CD8-positive, alpha-beta memory T cell (primary cell): ENCODE results near the gene LRRC34. TPM values are rescaled to one million over a fixed set of nuclear protein-coding genes. Genes with fewer than 3 reads are reported as not detected.

Experiments used
- CTCF ChIA-PET: fragments of 350-600 bp; sonication (Branson Sonifier 250); formaldehyde crosslinking; loops from one replicate; lab custom pipeline; 2021; ENCODE audit warnings: antibody characterized with exemption; lab: Charles Lee
- POLR2A ChIA-PET: fragments of 350-600 bp; sonication (Branson Sonifier 250); formaldehyde crosslinking; loops from one replicate; lab custom pipeline; 2021; ENCODE audit warnings: antibody characterized with exemption; lab: Charles Lee
- DNase-seq, 5 donors: peaks; one replicate each; pipeline versions ENCODE4 v3.0.0 to v3.0.0-alpha.2; 2020 to 2022; ENCODE audit warnings: mixed read lengths in 1 of 5
- H3K27ac ChIP-seq: one replicate; pipeline ENCODE4 v1.7.0; 2013; ENCODE audit warnings: low read depth, mild to moderate bottlenecking, low read length, moderate library complexity
- H3K27me3 ChIP-seq: 2 replicates; pipeline ENCODE4 v1.7.0; 2013; ENCODE audit warnings: low read length, mild to moderate bottlenecking; ENCODE audit not compliant: insufficient read depth, poor library complexity, severe bottlenecking
- H3K36me3 ChIP-seq: 2 replicates; pipeline ENCODE4 v1.7.0; 2013; ENCODE audit warnings: mild to moderate bottlenecking, low read length, moderate library complexity; ENCODE audit not compliant: insufficient read depth
- H3K4me1 ChIP-seq: 2 replicates; pipeline ENCODE4 v1.7.0; 2013; ENCODE audit warnings: mild to moderate bottlenecking, low read length, moderate library complexity; ENCODE audit not compliant: insufficient read depth
- H3K4me3 ChIP-seq: 2 replicates; pipeline ENCODE4 v1.7.0; 2013; ENCODE audit warnings: mild to moderate bottlenecking, low read length
- H3K9me3 ChIP-seq: 2 replicates; pipeline ENCODE4 v1.7.0; 2013; ENCODE audit warnings: mild to moderate bottlenecking, low read length
- H3K27ac Mint-ChIP-seq, 8 donors: one replicate each; pipeline ENCODE4 v1.8.0; 2020 to 2021; ENCODE audit warnings: mixed read lengths in 8 of 8, mild to moderate bottlenecking in 6 of 8, inconsistent platforms in 3 of 8, moderate library complexity in 3 of 8
- H3K27me3 Mint-ChIP-seq, 2 donors: one replicate each; pipeline ENCODE4 v1.8.0; 2020 to 2021; ENCODE audit warnings: mixed read lengths in 2 of 2, mild to moderate bottlenecking in 1 of 2, moderate library complexity in 1 of 2
- H3K36me3 Mint-ChIP-seq, 3 donors: one replicate each; pipeline ENCODE4 v1.8.0; 2020 to 2021; ENCODE audit warnings: mixed read lengths in 3 of 3, inconsistent platforms in 1 of 3, mild to moderate bottlenecking in 1 of 3
- H3K4me1 Mint-ChIP-seq, 3 donors: one replicate each; pipeline ENCODE4 v1.8.0; 2020 to 2021; ENCODE audit warnings: mixed read lengths in 3 of 3, inconsistent platforms in 1 of 3, mild to moderate bottlenecking in 1 of 3
- H3K4me3 Mint-ChIP-seq, 7 donors: one replicate each; pipeline ENCODE4 v1.8.0; 2020 to 2021; ENCODE audit warnings: mixed read lengths in 7 of 7, mild to moderate bottlenecking in 6 of 7, moderate library complexity in 4 of 7, inconsistent platforms in 2 of 7
- H3K9me3 Mint-ChIP-seq, 5 donors: one replicate each; pipeline ENCODE4 v1.8.0; 2020 to 2022; ENCODE audit warnings: mixed read lengths in 5 of 5, mild to moderate bottlenecking in 3 of 5, moderate library complexity in 2 of 5, inconsistent platforms in 1 of 5
- polyA plus RNA-seq: library from polyadenylated mRNA; unstranded; fragments of 300-500 nt; fragmentation: Illumina TruSeq; gene quantifications from one replicate; pipeline ENCODE4 v1.2.3, GENCODE V29; 2021
- total RNA-seq, 2 experiments: library from RNA; stranded (reverse); gene quantifications; one replicate each; pipeline ENCODE4 v1.2.3, GENCODE V29; 2021

Gene LRRC34
- total and polyA plus RNA-seq, 3 experiments from 2014 or later: 0.33 to 2.5 (median 2.4) TPM

- Mint-ChIP-seq H3K27me3 (peaks cover 1 to 10% of the 10 kb centered on the region in 2 donors), H3K36me3 (peaks cover under 1 to 11% (median 2%) of the 10 kb centered on the region in 3 donors), H3K27ac (peak overlapping the region; percentile 30 to 93 (median 79)), H3K4me1 (peaks cover 19 to 29% (median 26%) of the 10 kb centered on the region in 3 donors), H3K4me3 (peak overlapping the region; percentile 79 to 91 (median 87)), H3K9me3 (peaks cover 8 to 15% (median 11%) of the 10 kb centered on the region in 5 donors)
- Histone ChIP-seq H3K27me3 (no peaks in the 10 kb centered on the region), H3K9me3 (peaks cover 6% of the 10 kb centered on the region), H3K4me1 (peaks cover 17% of the 10 kb centered on the region), H3K27ac (no peak overlapping the region), H3K4me3 (peak overlapping the region; percentile 69), H3K36me3 (no peaks in the 10 kb centered on the region)
- DNase-seq: no peak
- ChIA-PET CTCF (interaction anchor here (0.9 to 1.5 kb wide), 3 partner anchors 9 to 44 kb away, joined by 3 to 4 read pairs (median 3); partner anchors contain the start of gene ACTRT3), POLR2A (interaction anchor here (1.1 kb wide), 1 partner anchor 154 kb away, joined by 3 read pairs; the partner anchor contains the start of gene SEC62)
These were observed 574 bp upstream of the LRRC34 start for GRCh38 chr3:169813278-169813677.

- Mint-ChIP-seq H3K36me3 (peaks cover 2 to 11% (median 2%) of the 10 kb centered on the region in 3 donors), H3K9me3 (peaks cover 8 to 15% (median 11%) of the 10 kb centered on the region in 5 donors), H3K4me1 (peaks cover 19 to 29% (median 26%) of the 10 kb centered on the region in 3 donors), H3K27ac (peak overlapping the region in 5 of 8 donors; percentile 25 to 86 (median 62)), H3K4me3 (peak overlapping the region; percentile 74 to 91 (median 85)), H3K27me3 (peaks cover 0 to 1% of the 10 kb centered on the region in 2 donors)
- Histone ChIP-seq H3K36me3 (no peaks in the 10 kb centered on the region), H3K4me3 (peak overlapping the region; percentile 69), H3K27ac (no peak overlapping the region), H3K4me1 (peaks cover 17% of the 10 kb centered on the region), H3K9me3 (peaks cover 6% of the 10 kb centered on the region), H3K27me3 (no peaks in the 10 kb centered on the region)
- peak in 1 of 5 donors; percentile 25 for DNase-seq
- POLR2A ChIA-PET: no interaction called here
- CTCF ChIA-PET: interaction anchor here (1.0 to 1.4 kb wide), 3 partner anchors 11 to 39 kb away, joined by 3 to 5 read pairs (median 4); partner anchors contain the start of gene MYNN
These were observed 923 bp downstream of the LRRC34 start for GRCh38 chr3:169811631-169812331.

GRCh38 chr3:169809230-169809795 lies 3.4 kb downstream of the LRRC34 start:
- peaks cover 0 to 2% (median 2%) of the 10 kb centered on the region in 3 donors for H3K36me3 Mint-ChIP-seq
- Histone ChIP-seq H3K4me3 (no peak overlapping the region), H3K36me3 (no peaks in the 10 kb centered on the region), H3K27me3 (no peaks in the 10 kb centered on the region), H3K4me1 (peaks cover 17% of the 10 kb centered on the region), H3K9me3 (no peaks in the 10 kb centered on the region), H3K27ac (no peak overlapping the region)
- ChIA-PET POLR2A (no interaction called here), CTCF (no interaction called here)
- peak overlapping the region in 1 of 8 donors; percentile 4 for H3K27ac Mint-ChIP-seq
- no peak for DNase-seq
- H3K27me3 Mint-ChIP-seq: peaks cover 0 to 1% of the 10 kb centered on the region in 2 donors
- H3K4me1 Mint-ChIP-seq: peaks cover 19 to 27% (median 25%) of the 10 kb centered on the region in 3 donors
- H3K4me3 Mint-ChIP-seq: no peak overlapping the region
- no peaks in the 10 kb centered on the region for H3K9me3 Mint-ChIP-seq

- Histone ChIP-seq H3K27ac (no peak overlapping the region), H3K36me3 (no peaks in the 10 kb centered on the region), H3K4me1 (no peaks in the 10 kb centered on the region), H3K9me3 (no peaks in the 10 kb centered on the region), H3K4me3 (no peak overlapping the region), H3K27me3 (no peaks in the 10 kb centered on the region)
- Mint-ChIP-seq H3K27me3 (no peaks in the 10 kb centered on the region), H3K27ac (no peak overlapping the region), H3K4me1 (no peaks in the 10 kb centered on the region), H3K4me3 (no peak overlapping the region), H3K9me3 (no peaks in the 10 kb centered on the region), H3K36me3 (peaks cover 0 to 4% (median 0%) of the 10 kb centered on the region in 3 donors)
- CTCF ChIA-PET: no interaction called here
- POLR2A ChIA-PET: no interaction called here
- DNase-seq: no peak
These were observed 8.0 kb downstream of the LRRC34 start for GRCh38 chr3:169804681-169805080.

GRCh38 chr3:169792359-169792758 lies 20.3 kb downstream of the LRRC34 start:
- no peaks in the 10 kb centered on the region for H3K36me3 ChIP-seq
- no peak for DNase-seq
- no peaks in the 10 kb centered on the region for H3K9me3 ChIP-seq
- no peaks in the 10 kb centered on the region for H3K27me3 ChIP-seq
- CTCF ChIA-PET: no interaction called here
- no peaks in the 10 kb centered on the region for H3K4me1 ChIP-seq
- Mint-ChIP-seq H3K4me1 (peaks cover 3 to 12% (median 7%) of the 10 kb centered on the region in 3 donors), H3K27ac (no peak overlapping the region), H3K36me3 (peaks cover 4 to 23% (median 16%) of the 10 kb centered on the region in 3 donors), H3K9me3 (no peaks in the 10 kb centered on the region), H3K27me3 (no peaks in the 10 kb centered on the region), H3K4me3 (no peak overlapping the region)
- no peak overlapping the region for H3K27ac ChIP-seq
- H3K4me3 ChIP-seq: no peak overlapping the region
- POLR2A ChIA-PET: no interaction called here

GRCh38 chr3:169790687-169791429 lies 21.8 kb downstream of the LRRC34 start:
- peaks cover 4 to 34% (median 26%) of the 10 kb centered on the region in 3 donors for H3K36me3 Mint-ChIP-seq
- H3K27me3 ChIP-seq: no peaks in the 10 kb centered on the region
- peaks cover 3 to 21% (median 13%) of the 10 kb centered on the region in 3 donors for H3K4me1 Mint-ChIP-seq
- CTCF ChIA-PET: no interaction called here
- H3K4me3 Mint-ChIP-seq: no peak overlapping the region
- H3K4me1 ChIP-seq: no peaks in the 10 kb centered on the region
- peaks cover 10% of the 10 kb centered on the region for H3K36me3 ChIP-seq
- H3K9me3 Mint-ChIP-seq: no peaks in the 10 kb centered on the region
- H3K9me3 ChIP-seq: no peaks in the 10 kb centered on the region
- H3K27ac Mint-ChIP-seq: peak overlapping the region in 3 of 8 donors; percentile 7 to 52 (median 12)
- H3K27ac ChIP-seq: no peak overlapping the region
- POLR2A ChIA-PET: no interaction called here
- H3K27me3 Mint-ChIP-seq: no peaks in the 10 kb centered on the region
- DNase-seq: no peak
- no peak overlapping the region for H3K4me3 ChIP-seq

GRCh38 chr3:169790219-169790618 lies 22.5 kb downstream of the LRRC34 start:
- H3K36me3 ChIP-seq: peaks cover 15% of the 10 kb centered on the region
- H3K27ac ChIP-seq: no peak overlapping the region
- no peaks in the 10 kb centered on the region for H3K4me1 ChIP-seq
- H3K27me3 Mint-ChIP-seq: no peaks in the 10 kb centered on the region
- H3K4me1 Mint-ChIP-seq: peaks cover 6 to 21% (median 13%) of the 10 kb centered on the region in 3 donors
- DNase-seq: no peak
- peaks cover 4 to 40% (median 30%) of the 10 kb centered on the region in 3 donors for H3K36me3 Mint-ChIP-seq
- no peaks in the 10 kb centered on the region for H3K9me3 Mint-ChIP-seq
- H3K27ac Mint-ChIP-seq: peak overlapping the region in 1 of 8 donors; percentile 52
- no peaks in the 10 kb centered on the region for H3K27me3 ChIP-seq
- no peaks in the 10 kb centered on the region for H3K9me3 ChIP-seq
- POLR2A ChIA-PET: no interaction called here
- CTCF ChIA-PET: no interaction called here
- H3K4me3 ChIP-seq: no peak overlapping the region
- no peak overlapping the region for H3K4me3 Mint-ChIP-seq
